ENCODE measurements around the gene GNG13.

DNA sequence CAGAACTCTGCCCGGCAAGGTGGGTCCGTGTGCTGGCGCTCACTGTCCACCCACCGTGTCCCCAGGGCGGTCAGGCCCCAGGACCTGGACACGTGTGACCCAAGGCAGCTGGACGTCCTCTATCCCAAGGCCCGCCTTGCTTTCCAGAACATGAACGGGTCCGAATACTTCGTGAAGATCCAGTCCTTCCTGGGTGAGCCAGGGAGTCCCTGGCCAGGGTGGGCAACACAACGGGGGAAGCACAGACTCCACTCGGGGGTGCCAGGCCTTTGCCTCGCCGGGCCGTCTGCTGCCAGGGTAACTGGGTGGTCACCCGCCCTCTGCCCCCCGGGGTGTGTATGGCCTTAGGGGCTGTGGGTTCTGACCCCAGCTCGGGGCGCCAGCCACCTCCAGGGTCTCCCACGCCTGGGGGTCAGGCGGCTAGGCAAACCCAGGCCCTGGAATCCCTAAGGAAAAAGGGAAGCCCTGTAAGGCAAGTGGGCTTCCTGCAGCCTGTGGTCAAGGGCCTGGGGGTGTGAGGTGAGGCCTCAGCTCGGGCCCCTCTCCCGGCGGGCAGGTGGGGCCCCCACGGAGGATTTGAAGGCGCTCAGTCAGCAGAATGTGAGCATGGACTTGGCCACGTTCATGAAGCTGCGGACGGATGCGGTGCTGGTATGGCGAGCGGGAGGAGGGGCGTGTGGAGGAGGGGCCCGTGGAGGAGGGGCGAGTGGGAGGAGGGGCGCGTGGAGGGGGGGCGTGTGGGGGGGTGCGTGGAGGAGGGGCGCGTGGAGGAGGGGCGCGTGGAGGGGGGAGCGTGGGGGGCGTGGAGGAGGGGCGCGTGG is 33.5 kb downstream of the GNG13 start:
- TF ChIP-seq ZNF354C (tag by site-specific recombination; IDR thresholded peaks at IDR 0.05; ENCODE audit: borderline replicate concordance, low read depth), result no peak
- TF ChIP-seq, protein P1, sequence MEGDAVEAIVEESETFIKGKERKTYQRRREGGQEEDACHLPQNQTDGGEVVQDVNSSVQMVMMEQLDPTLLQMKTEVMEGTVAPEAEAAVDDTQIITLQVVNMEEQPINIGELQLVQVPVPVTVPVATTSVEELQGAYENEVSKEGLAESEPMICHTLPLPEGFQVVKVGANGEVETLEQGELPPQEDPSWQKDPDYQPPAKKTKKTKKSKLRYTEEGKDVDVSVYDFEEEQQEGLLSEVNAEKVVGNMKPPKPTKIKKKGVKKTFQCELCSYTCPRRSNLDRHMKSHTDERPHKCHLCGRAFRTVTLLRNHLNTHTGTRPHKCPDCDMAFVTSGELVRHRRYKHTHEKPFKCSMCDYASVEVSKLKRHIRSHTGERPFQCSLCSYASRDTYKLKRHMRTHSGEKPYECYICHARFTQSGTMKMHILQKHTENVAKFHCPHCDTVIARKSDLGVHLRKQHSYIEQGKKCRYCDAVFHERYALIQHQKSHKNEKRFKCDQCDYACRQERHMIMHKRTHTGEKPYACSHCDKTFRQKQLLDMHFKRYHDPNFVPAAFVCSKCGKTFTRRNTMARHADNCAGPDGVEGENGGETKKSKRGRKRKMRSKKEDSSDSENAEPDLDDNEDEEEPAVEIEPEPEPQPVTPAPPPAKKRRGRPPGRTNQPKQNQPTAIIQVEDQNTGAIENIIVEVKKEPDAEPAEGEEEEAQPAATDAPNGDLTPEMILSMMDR (tag by site-specific recombination; IDR thresholded peaks at IDR 0.05), result no peak
- no peak for TF ChIP-seq BCL6B (tag by site-specific recombination; IDR thresholded peaks at IDR 0.05)
- no peak for TF ChIP-seq ZNF362 (tag by site-specific recombination; IDR thresholded peaks at IDR 0.05)
- TF ChIP-seq ZNF747 (tag by site-specific recombination; IDR thresholded peaks at IDR 0.05), result no peak
- TF ChIP-seq ZNF768 (tag by site-specific recombination; IDR thresholded peaks at IDR 0.05), result no peak
- TF ChIP-seq KLF9 (tag by site-specific recombination; IDR thresholded peaks at IDR 0.05; ENCODE audit: low read depth), result no peak
- TF ChIP-seq, protein P2, sequence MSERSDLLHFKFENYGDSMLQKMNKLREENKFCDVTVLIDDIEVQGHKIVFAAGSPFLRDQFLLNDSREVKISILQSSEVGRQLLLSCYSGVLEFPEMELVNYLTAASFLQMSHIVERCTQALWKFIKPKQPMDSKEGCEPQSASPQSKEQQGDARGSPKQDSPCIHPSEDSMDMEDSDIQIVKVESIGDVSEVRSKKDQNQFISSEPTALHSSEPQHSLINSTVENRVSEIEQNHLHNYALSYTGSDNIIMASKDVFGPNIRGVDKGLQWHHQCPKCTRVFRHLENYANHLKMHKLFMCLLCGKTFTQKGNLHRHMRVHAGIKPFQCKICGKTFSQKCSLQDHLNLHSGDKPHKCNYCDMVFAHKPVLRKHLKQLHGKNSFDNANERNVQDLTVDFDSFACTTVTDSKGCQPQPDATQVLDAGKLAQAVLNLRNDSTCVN (tag by site-specific recombination; optimal IDR thresholded peaks at IDR 0.05), result no peak
- no peak for TF ChIP-seq ZNF600 (tag by site-specific recombination; IDR thresholded peaks at IDR 0.05)
- TF ChIP-seq YY1 (tag by site-specific recombination; IDR thresholded peaks at IDR 0.05), result no peak
- TF ChIP-seq ZNF549 (tag by site-specific recombination; IDR thresholded peaks at IDR 0.05), result no peak

Measured in HEK293 (cell line).